GM18498 (cell line): ENCODE measurements around the gene PTGDS.
"Not testable (repeated sequence)": the region's sequence is repeated elsewhere in the genome, so short reads cannot be mapped to it uniquely, and the experiment has no call there.

ENCODE experiments used
- ATAC-seq: cut with Tn5 transposase; IDR thresholded peaks from one replicate; pipeline ENCODE4 v1.9.1; 2021; ENCODE audit warnings: mild to moderate bottlenecking, moderate library complexity; ENCODE audit not compliant: unreplicated experiment

PTGDS gene

DNA sequence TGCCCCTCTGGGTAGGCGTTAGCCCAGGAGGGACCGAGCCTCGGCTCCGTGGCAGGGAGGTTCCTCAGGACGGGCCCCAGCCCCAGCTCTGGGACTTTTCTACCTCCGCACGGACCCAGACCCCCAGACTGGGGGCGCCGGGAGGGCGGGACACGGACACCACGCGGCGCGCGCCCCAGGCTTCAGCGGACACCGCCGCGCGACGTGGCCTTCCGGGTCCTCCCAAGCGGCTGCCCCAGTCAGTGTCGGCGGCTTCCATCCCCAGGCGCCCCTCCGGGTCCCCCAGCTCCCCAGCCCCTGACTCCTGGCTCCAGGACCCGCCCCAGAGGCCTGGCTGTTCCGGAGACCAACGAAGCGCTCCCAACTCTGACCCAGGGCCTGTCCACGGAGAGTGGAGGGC lies 8.5 kb downstream of the PTGDS start:
- ATAC-seq, result no peak

DNA sequence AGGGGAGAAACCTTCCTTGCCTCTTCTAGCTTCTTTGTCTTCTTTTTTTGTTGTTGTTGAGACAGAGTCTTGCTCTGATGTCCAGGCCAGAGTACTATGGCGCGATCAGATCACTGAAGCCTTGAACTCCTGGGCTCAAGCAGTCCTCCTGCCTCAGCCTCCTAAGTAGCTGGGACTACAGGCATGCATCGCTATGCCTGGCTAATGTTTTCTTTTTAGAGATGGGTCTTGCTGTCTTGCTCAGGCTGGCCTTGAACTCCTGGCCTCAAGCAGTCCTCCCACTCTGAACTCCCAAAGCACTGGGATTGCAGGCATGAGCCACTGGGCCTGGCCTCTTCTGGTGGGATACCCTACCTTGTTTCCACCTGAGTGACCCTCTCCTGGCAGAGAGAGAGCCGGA lies 11.6 kb downstream of the PTGDS start:
- ATAC-seq, result no peak

DNA sequence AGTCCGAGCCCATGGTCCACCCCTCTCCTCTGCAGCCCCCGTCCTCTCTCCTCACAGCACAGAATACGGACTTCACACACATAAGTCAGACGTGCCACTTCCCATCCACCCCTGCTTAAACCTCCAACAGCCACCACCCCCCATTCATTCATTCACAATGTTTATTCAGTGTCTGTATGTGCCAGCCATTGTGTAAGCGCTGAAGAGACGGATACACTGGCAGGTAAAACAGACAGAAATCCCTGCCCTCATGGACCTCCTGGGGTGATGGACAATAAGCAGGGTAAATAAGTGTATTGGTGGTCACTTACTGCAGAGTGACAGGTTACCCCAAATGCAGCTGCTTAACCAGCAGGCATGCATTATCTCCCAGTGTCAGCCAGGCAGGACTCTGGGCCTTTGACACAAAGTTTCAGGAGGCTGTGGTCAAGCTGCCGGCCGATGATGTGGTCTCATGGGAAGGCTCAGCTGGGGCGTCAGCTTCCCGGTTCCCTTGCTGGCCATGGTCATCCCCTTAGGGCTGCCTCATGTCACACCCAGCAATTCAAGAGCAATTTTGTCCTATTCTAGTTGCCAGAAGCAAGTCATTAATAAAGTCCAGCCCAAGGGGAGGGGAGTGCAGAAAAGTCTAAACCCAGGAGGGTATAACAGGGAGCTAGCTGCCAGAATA lies 13.1 kb downstream of the PTGDS start:
- ATAC-seq, result no peak

DNA sequence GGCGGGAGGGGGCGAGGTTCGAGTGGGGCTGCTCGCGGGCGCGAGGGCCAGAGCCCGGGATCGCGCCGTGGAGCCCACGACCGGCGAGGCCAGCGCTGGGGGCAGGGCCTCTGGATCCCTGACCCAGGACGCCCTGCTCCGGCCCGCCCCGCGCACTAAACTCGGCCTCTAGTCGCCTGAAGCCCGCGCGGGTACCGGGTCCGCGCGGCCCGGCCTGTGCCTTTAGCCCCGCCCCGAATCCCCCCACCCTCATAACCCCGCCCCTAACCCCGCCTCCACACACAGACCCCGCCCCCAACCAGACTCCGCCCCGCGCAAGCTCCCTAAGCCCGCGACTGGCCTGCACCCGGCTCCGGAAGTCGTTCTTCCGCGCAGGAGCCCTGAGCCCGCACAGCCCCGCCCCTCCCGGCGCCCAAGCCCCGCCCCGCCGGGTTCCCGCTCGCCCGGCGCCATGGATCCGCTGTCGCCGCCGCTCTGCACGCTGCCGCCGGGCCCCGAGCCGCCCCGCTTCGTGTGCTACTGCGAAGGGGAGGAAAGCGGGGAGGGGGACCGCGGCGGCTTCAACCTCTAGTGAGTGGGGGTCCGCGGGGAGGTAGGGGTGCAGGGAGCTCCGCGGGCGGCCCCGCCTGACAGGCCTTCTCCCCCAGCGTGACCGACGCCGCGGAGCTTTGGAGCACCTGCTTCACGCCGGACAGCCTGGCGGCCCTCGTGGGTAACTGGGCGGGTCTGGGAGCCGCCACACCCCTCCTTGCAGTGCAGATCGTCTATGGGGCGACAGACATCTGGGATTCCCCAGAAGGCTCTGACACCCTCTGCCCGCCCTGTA lies 14.9 kb downstream of the PTGDS start, which contains the start of gene PAXX:
Gene PAXX, plus strand, starts transcription at position 430 of the 826 bp plus-strand sequence. Its CDS starts 22 bp downstream, at position 452.
- ATAC-seq, result peak; percentile 86

DNA sequence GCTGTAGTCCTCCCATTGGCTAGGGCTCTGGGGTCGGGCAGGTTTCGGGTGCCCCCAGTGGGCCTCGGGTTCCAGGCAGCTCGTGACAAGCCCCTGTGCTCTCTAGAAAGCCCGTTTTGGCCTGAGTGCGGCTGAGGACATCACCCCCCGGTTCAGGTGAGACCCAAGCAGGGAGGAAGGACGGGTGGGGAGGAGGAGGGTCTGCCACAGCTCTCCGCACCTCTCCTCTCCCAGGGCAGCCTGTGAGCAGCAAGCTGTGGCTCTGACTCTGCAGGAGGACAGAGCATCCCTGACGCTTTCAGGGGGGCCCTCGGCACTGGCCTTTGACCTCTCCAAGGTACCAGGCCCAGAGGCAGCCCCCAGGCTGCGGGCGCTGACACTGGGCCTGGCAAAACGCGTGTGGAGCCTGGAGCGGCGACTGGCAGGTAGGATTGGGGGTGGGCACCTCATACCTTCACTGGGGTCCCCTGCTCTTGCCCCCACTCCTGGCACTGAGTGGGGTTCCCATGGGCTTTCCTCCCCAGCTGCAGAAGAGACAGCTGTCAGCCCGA lies 15.6 kb downstream of the PTGDS start:
- no peak for ATAC-seq

DNA sequence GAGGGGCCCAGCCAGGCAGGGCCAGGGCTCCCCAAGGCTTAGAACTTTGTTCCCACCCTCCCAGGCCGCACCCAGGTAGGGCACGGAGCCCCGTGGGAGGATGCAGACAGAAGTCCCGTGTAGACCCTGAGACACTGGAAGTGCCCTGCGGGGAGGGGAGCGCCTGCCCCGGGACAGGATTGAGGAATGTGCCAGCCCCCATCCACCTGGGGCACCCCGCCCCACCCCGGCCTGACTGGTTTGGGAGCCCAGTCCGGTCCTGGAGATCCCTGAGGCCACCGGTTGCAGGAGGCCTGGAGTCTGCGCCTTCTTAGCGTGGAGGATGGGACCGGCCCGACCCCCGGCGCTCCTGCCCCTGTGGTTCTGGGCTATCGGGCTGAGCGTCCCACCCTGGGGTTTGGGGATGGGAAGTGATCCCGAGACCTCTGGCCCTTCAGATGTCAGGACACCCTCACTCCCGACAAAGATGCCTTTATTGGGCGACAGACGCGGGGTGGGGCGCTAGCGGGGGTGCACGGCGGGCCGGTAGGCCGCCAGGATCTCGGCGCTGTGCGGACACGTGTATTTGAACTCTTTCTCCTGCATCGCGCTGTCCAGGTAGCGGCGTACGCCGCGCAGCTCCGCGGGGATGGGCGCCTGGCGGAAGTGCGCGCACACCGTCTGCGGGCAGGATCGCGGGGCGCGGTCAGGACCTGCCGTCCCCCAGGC lies 17.0 kb downstream of the PTGDS start:
- ATAC-seq, result no peak

DNA sequence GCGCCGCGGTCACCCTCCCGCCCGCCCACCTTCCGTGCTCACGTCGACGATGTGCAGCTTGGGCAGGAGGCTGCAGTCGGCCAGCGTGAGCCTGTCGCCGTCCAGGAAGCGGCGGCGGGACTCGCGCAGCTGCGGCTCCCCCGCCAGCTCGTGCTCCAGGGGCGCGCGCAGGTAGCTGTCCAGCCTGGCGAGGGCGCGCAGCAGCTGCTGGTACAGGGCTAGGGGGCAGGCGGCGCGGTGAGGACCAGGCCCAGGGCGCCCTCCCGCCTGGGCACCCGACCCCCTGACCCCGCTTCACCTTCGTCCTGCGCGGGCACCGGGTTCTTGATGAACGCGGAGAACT lies 17.6 kb downstream of the PTGDS start:
- no peak for ATAC-seq

DNA sequence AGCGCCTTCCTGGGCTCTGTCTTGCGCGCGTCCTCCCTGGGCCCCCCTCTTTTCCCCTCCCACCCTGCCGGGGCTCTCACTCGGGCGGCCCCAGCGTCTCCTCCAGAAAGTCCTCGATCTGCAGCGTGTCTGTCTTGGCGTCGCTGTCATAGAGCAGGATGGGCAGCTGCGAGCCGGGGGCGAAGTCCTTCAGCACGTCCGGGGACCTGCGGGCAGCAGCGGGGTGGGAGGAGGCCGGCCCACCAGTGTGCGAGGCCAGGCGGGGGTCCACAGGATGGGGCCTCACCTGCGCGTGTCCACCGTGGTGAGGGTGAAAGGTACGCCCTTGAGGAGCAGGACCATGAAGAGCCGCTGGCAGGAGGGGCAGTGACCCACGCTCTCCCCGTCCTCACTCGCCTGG lies 18.1 kb downstream of the PTGDS start:
- ATAC-seq, result no peak

DNA sequence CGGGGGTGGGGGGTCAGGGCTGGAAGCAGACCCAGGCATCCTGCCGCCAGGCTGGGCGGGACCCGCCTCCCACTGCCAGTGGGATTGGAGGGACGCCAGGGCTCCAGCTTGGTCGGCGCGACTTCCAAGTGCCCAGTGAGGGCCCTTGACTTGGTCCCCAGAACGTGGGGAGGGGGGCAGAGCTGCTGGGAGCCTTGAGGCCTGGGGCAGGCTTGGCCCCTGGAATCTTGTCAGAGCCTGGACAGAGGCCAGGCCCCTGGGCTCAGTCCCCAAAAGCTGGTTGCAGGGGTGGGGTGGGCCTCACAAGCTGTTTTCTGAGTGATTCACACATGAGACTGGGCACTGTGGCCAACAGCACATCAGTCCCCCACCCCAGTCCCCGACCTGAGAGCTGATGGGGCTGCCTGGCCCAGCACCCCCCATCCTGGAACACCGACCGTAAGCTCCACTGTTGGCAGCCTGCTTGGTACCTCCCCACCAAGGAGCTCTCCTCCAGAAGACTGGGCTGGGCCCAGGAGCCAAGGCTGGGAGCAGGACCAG lies 18.5 kb downstream of the PTGDS start:
- ATAC-seq, result no peak

DNA sequence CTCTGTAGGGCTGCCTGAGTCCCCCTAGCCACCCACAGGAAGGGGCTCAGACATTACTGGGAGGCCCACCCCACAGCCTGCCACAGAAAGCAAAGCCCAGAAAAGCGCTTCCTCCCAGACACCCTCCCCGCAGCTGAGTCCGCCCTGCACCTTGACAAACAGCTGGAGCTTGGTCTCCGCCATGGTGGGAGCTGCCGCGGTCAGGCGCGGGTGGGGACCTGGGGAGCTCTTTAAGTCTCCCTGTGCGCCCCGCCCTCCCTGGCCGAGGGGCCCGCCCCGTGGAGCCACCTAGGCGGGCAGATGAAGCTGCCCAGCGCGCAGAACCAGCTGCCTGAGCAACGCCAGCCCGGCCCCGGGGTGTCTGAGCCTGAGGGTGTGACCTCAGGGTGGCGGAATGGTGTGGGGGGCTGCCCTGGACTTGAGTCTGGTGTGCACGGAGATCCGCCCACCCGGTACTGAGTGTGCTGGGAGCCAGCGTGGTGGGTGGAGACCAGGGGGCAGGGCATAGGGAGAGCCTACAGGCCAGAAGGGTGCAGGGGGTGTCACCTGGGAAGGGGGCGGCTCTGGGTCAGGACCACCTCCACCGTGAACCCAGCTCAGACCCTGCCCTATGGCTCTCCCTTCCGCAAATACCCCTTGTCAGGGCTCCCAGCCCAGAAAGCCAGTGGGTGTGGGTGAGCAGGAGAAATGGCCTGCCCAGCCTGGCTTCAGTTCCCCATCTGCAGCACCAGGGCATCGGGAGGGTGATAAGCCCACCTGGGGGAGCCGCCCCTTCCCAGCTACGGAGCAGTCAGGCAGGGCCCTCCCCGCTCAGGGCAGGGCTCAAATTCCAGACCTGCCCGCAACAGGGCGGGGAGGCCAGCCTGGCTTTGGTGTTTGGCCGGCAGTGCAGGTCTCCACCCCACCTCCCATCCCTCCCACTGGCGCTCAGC lies 19.3 kb downstream of the PTGDS start, which contains the start of gene CLIC3:
Gene CLIC3, minus strand, starts transcription at position 208 of the 932 bp plus-strand sequence. Its CDS starts 25 bp downstream, at position 183.
- no peak for ATAC-seq

DNA sequence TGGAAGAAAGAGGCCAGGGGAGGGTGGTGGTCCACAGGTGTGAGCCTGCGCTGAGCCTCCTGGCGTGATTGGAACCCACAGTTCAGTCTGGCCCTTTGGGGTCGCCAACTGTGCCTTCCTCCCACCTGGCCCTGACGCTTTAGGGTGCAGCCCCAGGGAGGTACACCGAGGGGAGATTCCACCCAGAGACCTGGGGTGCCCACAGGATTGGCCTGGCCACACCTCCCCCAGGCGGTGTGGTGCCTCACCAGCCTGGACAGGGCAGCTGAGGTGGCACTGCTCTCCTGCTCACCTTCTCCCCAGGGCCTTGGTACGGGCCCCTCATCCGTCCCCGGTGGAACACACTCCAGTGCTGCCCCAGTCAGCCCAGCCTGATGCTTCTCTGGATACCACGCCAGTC lies 20.1 kb downstream of the PTGDS start:
- no peak for ATAC-seq

DNA sequence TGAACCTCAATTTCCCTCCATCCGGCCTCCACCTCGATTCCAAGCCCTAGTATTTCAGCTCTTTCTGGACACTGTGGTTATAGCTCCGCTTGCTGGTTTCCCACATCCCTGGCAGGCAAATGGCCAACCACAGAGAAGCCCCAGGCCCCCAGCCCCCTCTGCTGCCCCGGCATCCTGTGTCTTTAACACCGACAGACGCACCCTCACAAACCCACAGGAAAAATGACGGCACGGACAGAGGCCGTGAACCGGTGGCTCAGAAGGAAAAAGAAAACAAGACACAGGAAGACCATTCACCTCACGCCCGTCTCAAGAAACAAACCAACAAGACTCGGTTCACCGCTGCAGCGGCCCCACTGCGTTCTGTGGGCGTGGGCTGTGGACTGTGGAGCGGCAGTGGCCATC lies 20.5 kb downstream of the PTGDS start:
- no peak for ATAC-seq

DNA sequence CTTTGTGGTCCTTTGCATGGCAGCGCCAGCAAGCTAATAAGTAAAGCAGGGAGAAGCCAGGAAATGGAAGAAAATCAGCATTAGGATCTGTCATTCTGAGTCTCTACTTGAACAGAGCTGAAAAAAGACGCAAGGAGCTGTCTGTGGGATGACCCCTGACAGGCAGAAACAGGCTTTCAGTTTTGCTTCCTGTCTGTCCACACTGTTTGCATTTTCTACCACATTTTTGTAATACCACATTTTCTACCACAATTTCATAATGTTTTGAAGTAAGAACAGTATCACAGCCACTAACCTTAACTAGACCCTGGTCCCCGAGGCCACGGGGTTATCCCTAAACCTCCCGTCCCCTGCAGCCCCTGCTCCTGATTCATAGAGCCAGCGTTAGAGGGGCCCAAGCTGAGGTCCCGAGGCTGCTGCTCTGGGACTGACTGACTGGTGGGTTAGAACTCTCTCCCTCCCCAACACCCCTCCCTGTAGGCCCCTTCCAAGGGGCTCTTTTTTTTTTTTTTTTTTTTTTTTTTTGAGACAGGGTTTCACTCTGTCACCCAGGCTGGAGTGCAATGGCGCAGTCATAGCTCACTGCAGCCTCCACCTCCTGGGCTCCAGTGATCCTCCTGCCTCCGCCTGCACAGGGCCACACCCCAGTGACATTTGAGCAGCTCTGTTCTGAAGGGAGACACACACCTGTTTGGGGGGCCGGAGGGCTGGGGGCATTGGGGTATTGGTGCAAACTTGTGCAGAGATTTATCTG lies 23.1 kb downstream of the PTGDS start:
- ATAC-seq, result peak; percentile 76

DNA sequence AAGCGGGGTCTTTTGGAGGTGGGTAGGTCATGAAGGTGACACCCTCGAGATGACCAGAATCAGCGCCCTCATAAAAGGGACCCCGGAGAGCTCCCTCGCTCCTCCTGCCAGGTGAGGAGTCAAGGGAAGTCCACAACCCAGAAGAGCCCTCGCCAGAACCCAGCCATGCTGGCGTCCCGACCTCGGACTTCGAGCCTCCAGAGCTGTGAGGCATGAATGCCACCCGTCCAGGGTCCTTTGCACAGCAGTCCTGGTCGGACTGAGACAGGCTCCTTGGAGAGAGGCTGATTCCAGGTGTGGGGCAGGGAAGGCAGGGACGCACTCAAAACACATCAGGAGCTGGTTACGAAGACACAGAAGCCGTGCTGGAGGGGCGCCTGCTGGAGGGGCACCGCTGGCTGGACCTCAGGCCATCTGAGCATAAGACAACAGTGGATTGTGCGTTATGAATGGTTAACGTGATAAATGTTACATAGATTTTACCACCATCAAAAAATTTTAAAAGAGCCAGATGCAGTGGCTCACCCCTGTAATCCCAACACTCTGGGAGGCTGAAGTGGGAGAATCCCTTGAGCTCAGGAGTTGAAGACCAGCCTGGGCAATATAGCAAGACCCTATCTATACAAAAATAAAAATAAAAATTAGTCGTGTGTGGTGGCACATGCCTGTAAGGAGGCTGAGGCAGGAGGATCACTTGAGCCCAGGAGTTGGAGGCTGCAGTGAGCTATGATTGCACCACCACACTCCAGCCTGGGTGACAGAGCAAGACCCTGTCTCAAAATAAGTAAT lies 24.7 kb downstream of the PTGDS start:
- ATAC-seq, result no peak

DNA sequence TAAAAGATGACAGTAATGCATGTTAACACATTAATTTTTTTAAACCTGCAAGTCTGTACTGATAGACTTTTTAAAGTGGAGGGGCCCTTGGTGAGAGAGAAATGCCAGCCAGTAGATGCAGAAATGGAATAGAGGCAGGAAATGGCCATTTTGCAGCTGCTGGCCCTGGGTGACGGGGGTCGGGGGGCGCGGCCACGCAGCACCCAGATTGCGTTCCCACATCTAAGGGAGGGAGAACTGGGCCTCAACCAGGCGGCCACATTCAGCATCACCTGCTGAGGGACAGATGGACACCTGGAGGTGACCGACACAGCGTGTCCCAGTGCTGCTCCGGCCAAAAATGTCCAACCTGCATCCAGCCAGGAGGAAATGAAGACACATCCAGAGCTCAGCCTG lies 25.3 kb downstream of the PTGDS start:
- no peak for ATAC-seq

DNA sequence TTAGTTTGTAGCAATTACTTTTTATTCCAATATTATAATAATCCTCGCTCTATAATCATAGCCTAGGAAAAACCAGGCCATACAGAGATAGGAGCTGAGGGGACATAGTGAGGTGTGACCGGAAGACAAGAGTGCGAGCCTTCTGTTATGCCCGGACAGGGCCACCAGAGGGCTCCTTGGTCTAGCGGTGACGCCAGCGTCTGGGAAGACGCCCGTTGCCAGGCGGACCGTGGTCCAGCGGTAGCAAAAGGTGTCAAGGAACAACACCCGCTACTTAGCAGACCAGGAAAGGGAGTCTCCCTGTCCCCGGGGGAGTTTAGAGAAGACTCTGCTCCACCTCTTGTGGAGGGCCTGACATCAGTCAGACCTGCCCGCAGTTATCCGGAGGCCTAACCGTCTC lies 27.0 kb downstream of the PTGDS start:
- not testable (repeated sequence) for ATAC-seq

DNA sequence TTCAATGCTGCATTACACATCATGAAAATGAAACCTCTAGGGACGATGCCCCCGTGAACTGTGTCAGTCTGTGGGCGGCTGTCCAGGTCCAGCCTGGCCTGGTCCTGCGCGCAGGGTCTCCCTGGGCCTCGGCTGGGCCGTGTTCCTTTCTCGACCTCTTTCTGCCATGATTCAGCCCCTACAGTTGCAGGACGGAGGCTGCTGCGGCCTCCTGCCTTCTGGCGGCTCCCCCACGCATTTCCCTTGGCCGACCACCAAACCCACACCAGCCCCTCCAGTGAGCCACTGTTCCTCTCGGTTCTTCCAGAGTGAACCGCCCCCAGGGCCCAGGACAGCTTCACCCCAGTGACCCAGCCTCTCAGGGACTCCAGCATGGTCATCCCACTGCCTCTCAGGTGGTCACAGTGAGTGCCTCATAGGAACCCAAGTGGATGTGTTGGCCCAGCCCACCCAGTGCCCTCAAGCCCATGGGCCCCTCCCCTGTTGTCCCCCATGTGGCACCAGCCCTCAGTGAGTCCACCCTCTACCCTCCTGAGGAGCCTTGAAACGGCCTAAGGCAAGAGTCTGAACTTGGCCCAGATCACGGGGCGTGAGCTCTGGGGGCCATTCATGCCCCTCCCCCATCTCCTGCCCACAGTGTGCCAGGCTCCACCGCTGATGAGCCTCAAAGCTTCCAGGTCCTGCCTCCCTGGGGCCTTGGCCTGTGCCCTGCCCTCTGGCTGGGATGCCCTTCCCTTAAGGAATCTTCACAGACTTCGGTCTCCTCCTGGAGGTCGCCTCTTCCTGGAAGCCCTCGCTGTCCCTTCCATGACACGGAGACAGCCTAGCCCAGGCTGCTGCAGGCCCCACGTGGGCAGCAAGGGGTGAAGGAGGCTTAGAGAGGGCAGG lies 29.1 kb downstream of the PTGDS start:
- ATAC-seq, result no peak
